Right cardiac atrium (tissue), 5 donors: ENCODE measurements around the gene CUL7. TPM values are rescaled to one million over a fixed set of nuclear protein-coding genes. Genes with fewer than 3 reads are reported as not detected.

ENCODE experiments used
- ATAC-seq, 2 donors: fragments of 200-7000 bp; cut with Tn5 transposase; one replicate each; pipeline versions ENCODE4 v1.8.0 to v1.9.1; 2020; ENCODE audit warnings: moderate library complexity in 2 of 2, mild to moderate bottlenecking in 1 of 2
- DNase-seq, 3 donors: peaks; one replicate each; pipeline ENCODE4 v3.0.0-alpha.2; 2020
- H3K27ac ChIP-seq: one replicate; pipeline ENCODE4 v1.5.1; 2013; ENCODE audit warnings: mild to moderate bottlenecking, low read length, control low read depth, moderate library complexity
- H3K27me3 ChIP-seq: one replicate; pipeline ENCODE4 v1.6.1; 2013; ENCODE audit not compliant: control insufficient read depth, insufficient read depth
- H3K4me1 ChIP-seq: one replicate; pipeline ENCODE4 v1.6.1; 2013; ENCODE audit warnings: low read length; ENCODE audit not compliant: control insufficient read depth, insufficient read depth
- H3K4me3 ChIP-seq: one replicate; pipeline ENCODE4 v1.5.1; 2013; ENCODE audit warnings: low read length, control low read depth
- H3K9me3 ChIP-seq: one replicate; pipeline ENCODE4 v1.6.1; 2013; ENCODE audit warnings: low read length; ENCODE audit not compliant: control insufficient read depth
- WGBS: extraction: QIAGEN DNeasy Blood & Tissue Kit; methylation state at CpG from one replicate; pipeline ENCODE4 v1.1.7; 2013; 5-methylcytosine and 5-hydroxymethylcytosine counted together
- intact Hi-C, 4 donors: fragments of 100-400 bp; cut with DNase I; formaldehyde crosslinking; loops; one replicate each; pipeline versions ENCODE4 v1.11.0 to v1.14.0; 2022 to 2023
- polyA plus RNA-seq: library from polyadenylated mRNA; stranded (reverse); fragments of 200-250 nt; gene quantifications from one replicate; pipeline ENCODE4 v1.2.3, GENCODE V29; 2013
- total RNA-seq, 4 donors: library from RNA; stranded (reverse); fragmentation: NEBNext Ultra II Directional; extraction: Animal tissue kit (Norgen Biotek cat#: 25700); gene quantifications; one replicate each; pipeline ENCODE4 v1.2.1, GENCODE V29; 2021
- donor health status: healthy with polysubstance abuse.
- donor health status: DM: no; HTN: yes; CAD: no.
- donor health status: DM: no; HTN: no; CAD: no.
- donor health status: DM: no; HTN: yes; CAD: no; lungs with severe emphysema.
- donor health status: DM: yes; HTN: yes; CAD: no.

The CUL7 gene
- total and polyA plus RNA-seq, 5 donors: 4.5 to 9.6 (median 9.2) TPM

DNA sequence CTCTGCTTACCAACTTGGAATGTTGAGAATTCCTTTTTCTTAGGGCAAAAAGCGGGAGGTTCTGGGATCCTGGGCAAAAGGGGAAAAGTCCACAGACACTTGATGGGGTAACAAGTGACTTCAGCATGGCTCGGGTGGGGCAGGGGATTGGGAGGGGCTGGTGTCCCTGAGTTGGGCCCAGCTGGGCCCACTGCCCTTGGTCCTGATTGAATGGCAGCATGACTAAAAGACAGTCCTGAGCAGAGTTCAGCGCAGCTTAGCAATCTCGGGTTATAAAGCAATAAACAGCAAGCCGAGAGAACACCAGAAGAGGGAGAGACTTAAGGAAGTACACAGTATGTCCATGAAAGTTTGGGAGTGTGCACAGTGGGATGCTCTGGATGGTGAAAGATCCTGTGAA is 63.7 kb downstream of the CUL7 start:
- WGBS: 88% methylated on average over 5 of the region's 5 CpGs
- no peaks in the 10 kb centered on the region for H3K27me3 ChIP-seq
- H3K4me3 ChIP-seq: no peak overlapping the region
- H3K9me3 ChIP-seq: no peaks in the 10 kb centered on the region
- DNase-seq (no peak), ATAC-seq (no peak)
- H3K4me1 ChIP-seq: peaks cover 20% of the 10 kb centered on the region
- intact Hi-C loops: no loop called here
- H3K27ac ChIP-seq: no peak overlapping the region

GRCh38 chr6:42988486-42989020 is 65.1 kb downstream of the CUL7 start:
- Histone ChIP-seq H3K4me1 (peaks cover 20% of the 10 kb centered on the region), H3K4me3 (no peak overlapping the region), H3K27ac (no peak overlapping the region), H3K27me3 (no peaks in the 10 kb centered on the region), H3K9me3 (no peaks in the 10 kb centered on the region)
- 20% methylated on average over 1 of the region's 1 CpG for WGBS
- ATAC-seq: no peak
- intact Hi-C loops: no loop called here
- DNase-seq: peak in 2 of 3 donors; percentile 29 to 74

Other genes starting within 250 kb of the CUL7 start
- 10 to 100 TPM; 50.5 to 59.1 (median 51.7) TPM for gene RPL7L1, start 174.2 kb downstream of the CUL7 start, total RNA-seq
- gene RPL7L1, start 174.2 kb downstream of the CUL7 start, polyA plus RNA-seq: 38.7 TPM
- gene PTCRA, start 137.8 kb downstream of the CUL7 start, total RNA-seq: not detected
- gene PTCRA, start 137.8 kb downstream of the CUL7 start, polyA plus RNA-seq: not detected
- 10 to 100 TPM; 19.2 to 32.4 (median 28.9) TPM for gene CNPY3, start 124.4 kb downstream of the CUL7 start, total RNA-seq
- 19.3 TPM for gene CNPY3, start 124.4 kb downstream of the CUL7 start, polyA plus RNA-seq
- gene GNMT, start 93.1 kb downstream of the CUL7 start, total RNA-seq: 1 to 10 TPM in 1 of 4 donors, under 1 TPM in 3; 0.43 to 5.8 (median 0.83) TPM
- 3.0 TPM for gene GNMT, start 93.1 kb downstream of the CUL7 start, polyA plus RNA-seq
- gene PEX6, start 74.7 kb downstream of the CUL7 start, total RNA-seq: 10 to 100 TPM; 17.9 to 30.8 (median 21.2) TPM
- 16.1 TPM for gene PEX6, start 74.7 kb downstream of the CUL7 start, polyA plus RNA-seq
- 10 to 100 TPM; 32.1 to 39.3 (median 37.6) TPM for gene PPP2R5D, start 69.3 kb downstream of the CUL7 start, total RNA-seq
- 26.4 TPM for gene PPP2R5D, start 69.3 kb downstream of the CUL7 start, polyA plus RNA-seq
- gene MEA1, start 39.9 kb downstream of the CUL7 start, total RNA-seq: 10 to 100 TPM; 29.9 to 44.4 (median 34.6) TPM
- gene MEA1, start 39.9 kb downstream of the CUL7 start, polyA plus RNA-seq: 59.3 TPM
- 100 to 1,000 TPM in 3 of 4 donors, 10 to 100 TPM in 1; 97.3 to 176 (median 138) TPM for gene KLHDC3, start 39.6 kb downstream of the CUL7 start, total RNA-seq
- 170 TPM for gene KLHDC3, start 39.6 kb downstream of the CUL7 start, polyA plus RNA-seq
- 10 to 100 TPM; 28.2 to 34.3 (median 29.6) TPM for gene RRP36, start 32.2 kb downstream of the CUL7 start, total RNA-seq
- 27.2 TPM for gene RRP36, start 32.2 kb downstream of the CUL7 start, polyA plus RNA-seq
- gene MRPL2, start 5.6 kb upstream of the CUL7 start, total RNA-seq: 10 to 100 TPM; 83.2 to 94.2 (median 87.8) TPM
- 92.7 TPM for gene MRPL2, start 5.6 kb upstream of the CUL7 start, polyA plus RNA-seq
- 10 to 100 TPM; 36.9 to 51.2 (median 40.1) TPM for gene KLC4, start 5.8 kb upstream of the CUL7 start, total RNA-seq
- gene KLC4, start 5.8 kb upstream of the CUL7 start, polyA plus RNA-seq: 32.4 TPM
- gene PTK7, start 22.5 kb upstream of the CUL7 start, total RNA-seq: 1 to 10 TPM; 5.8 to 9.4 (median 8.2) TPM
- 4.1 TPM for gene PTK7, start 22.5 kb upstream of the CUL7 start, polyA plus RNA-seq
- 100 to 1,000 TPM in 1 of 4 donors, 10 to 100 TPM in 3; 64.7 to 114 (median 72.7) TPM for gene SRF, start 117.4 kb upstream of the CUL7 start, total RNA-seq
- 55.3 TPM for gene SRF, start 117.4 kb upstream of the CUL7 start, polyA plus RNA-seq
- 10 to 100 TPM; 14.6 to 18.7 (median 16.3) TPM for gene CUL9, start 128.3 kb upstream of the CUL7 start, total RNA-seq
- 15.7 TPM for gene CUL9, start 128.3 kb upstream of the CUL7 start, polyA plus RNA-seq
- gene DNPH1, start 175.6 kb upstream of the CUL7 start, total RNA-seq: 10 to 100 TPM; 25.7 to 43.2 (median 33.8) TPM
- 60.4 TPM for gene DNPH1, start 175.6 kb upstream of the CUL7 start, polyA plus RNA-seq
- gene TTBK1, start 189.6 kb upstream of the CUL7 start, total RNA-seq: under 1 TPM; 0.33 to 0.69 (median 0.58) TPM
- 0.29 TPM for gene TTBK1, start 189.6 kb upstream of the CUL7 start, polyA plus RNA-seq
- not detected for gene SLC22A7, start 244.4 kb upstream of the CUL7 start, total RNA-seq
- gene SLC22A7, start 244.4 kb upstream of the CUL7 start, polyA plus RNA-seq: not detected